ENCODE measurements around the gene SDF2L1.

The SDF2L1 gene

DNA sequence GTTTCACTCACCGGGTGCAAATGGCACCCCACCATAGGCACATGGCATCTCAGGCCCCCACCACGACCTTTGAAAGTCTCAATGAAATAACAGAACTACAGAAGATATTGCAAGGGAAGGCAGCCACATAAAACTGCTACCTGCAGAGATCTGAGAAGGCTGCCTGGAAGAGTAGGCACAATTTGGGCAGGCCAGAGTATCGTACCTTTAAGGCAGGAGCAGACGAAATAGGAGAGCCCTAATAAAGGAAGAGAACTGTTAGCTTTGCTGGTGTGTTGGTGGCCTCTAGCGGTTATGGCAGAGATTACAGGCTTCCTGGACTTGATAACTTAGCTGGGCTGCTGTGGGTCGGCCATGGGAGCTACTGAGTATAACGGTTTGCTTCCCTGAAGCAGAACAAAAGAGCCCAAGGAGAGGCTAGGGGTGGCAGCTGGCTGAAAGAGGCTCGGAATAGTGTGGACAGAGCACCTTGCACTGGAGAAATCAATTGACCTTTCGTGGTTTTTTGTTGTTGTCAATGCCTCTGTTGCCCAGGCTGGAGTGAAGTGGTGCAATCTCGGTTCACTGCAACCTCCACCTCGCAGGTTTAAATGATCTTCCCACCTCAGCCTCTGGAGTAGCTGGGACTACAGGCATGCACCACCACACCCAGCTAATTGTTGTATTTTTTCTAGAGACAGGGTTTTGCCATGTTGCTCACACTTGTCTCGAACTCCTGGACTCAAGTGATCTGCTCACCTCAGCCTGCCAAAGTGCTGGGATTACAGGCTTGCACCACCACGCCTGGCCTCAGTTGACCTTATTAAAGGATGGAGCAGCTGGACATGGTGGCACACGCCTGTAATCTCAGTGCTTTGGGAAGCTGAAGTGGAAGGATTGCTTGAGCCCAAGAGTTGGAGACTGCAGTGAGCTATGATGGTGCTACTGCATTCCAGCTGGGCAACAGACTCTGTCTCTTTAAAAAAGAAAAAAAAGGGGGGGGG is 4.8 kb downstream of the SDF2L1 start:
- DNase-seq = peak; percentile 81
- Histone ChIP-seq H3K27me3 (replicated peaks) (no peaks in the 10 kb centered on the region), H3K4me3 (ENCODE audit: low read depth, low read length) (no peak overlapping the region)

DNA sequence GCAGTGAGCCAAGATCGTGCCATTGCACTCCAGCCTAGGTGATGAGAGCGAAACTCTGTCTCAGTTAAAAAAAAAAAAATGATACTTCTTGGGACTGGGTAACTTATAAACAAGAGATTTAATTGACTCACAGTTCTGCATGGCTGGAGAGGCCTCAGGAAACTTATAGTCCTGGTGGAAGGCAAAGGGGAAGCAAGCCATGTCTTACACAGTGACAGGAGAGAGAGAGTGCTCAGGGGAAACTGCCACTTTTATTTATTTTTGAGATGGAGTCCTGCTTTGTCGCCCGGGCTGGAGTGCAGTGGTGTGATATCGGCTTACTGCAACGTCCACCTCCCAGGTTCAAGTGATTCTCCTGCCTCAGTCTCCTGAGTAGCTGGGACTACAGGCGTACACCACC is 8.2 kb downstream of the SDF2L1 start:
- in situ Hi-C loops (cut with HindIII; ENCODE audit: low pct_ligation_motif_present, low sequenced_read_pairs) = no loop called here
- no peak for DNase-seq
- Histone ChIP-seq H3K27ac (no peak overlapping the region), H3K4me3 (ENCODE audit: low read depth, low read length) (no peak overlapping the region), H3K27me3 (replicated peaks) (no peaks in the 10 kb centered on the region), H3K36me3 (replicated peaks) (peaks cover 25% of the 10 kb centered on the region)
- TF ChIP-seq, protein P1, sequence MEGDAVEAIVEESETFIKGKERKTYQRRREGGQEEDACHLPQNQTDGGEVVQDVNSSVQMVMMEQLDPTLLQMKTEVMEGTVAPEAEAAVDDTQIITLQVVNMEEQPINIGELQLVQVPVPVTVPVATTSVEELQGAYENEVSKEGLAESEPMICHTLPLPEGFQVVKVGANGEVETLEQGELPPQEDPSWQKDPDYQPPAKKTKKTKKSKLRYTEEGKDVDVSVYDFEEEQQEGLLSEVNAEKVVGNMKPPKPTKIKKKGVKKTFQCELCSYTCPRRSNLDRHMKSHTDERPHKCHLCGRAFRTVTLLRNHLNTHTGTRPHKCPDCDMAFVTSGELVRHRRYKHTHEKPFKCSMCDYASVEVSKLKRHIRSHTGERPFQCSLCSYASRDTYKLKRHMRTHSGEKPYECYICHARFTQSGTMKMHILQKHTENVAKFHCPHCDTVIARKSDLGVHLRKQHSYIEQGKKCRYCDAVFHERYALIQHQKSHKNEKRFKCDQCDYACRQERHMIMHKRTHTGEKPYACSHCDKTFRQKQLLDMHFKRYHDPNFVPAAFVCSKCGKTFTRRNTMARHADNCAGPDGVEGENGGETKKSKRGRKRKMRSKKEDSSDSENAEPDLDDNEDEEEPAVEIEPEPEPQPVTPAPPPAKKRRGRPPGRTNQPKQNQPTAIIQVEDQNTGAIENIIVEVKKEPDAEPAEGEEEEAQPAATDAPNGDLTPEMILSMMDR (IDR thresholded peaks at IDR 0.05; ENCODE audit: low read depth, low read length, missing control alignments) = no peak

More for the DNA sequence above, 4.8 kb downstream of the SDF2L1 start:
- TF ChIP-seq, protein P1 (IDR thresholded peaks at IDR 0.05; ENCODE audit: low read depth, low read length, missing control alignments) = peak; percentile 90
- H3K36me3 ChIP-seq (replicated peaks) = peaks cover 23% of the 10 kb centered on the region
- in situ Hi-C loops (cut with HindIII; ENCODE audit: low pct_ligation_motif_present, low sequenced_read_pairs) = no loop called here
- no peak overlapping the region for H3K27ac ChIP-seq

DNA sequence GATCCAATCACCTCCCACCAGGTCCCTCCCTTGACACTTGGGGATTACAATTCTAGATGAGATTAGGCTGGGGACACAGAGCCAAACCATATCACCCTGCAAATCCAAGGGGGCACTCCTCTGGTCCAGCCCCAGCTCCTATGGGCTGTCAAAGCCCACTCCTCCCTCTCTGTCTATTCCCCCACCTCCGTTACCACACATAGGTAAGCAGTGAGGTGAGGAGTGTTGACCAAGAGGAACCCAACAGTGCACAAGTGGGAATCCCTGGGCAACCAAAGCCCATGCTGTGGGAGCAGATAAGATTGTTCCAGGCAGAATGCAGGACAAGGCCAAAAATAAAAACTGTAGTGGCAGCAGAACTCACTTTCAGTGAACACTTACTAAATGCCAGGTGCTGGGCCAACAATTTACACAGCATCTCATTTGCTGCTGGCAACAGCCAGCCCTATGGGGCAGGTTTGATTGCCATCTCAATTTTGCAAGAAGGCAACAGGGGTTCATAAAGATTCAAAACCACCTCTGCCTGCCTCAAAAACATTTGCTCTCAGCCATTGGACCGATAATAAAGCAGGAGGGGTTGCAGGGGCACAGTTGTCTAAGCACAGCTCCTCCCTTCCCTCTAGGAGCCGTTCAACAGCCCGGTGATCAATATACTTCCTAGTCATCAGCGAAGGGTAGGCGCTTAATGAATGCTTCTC is 8.9 kb downstream of the SDF2L1 start:
- Histone ChIP-seq H3K27me3 (replicated peaks) (no peaks in the 10 kb centered on the region), H3K27ac (no peak overlapping the region), H3K36me3 (replicated peaks) (peaks cover 25% of the 10 kb centered on the region), H3K4me3 (ENCODE audit: low read depth, low read length) (peak overlapping the region; percentile 80)
- no peak for DNase-seq
- in situ Hi-C loops (cut with HindIII; ENCODE audit: low pct_ligation_motif_present, low sequenced_read_pairs) = no loop called here
- TF ChIP-seq, protein P1 (IDR thresholded peaks at IDR 0.05; ENCODE audit: low read depth, low read length, missing control alignments) = no peak

DNA sequence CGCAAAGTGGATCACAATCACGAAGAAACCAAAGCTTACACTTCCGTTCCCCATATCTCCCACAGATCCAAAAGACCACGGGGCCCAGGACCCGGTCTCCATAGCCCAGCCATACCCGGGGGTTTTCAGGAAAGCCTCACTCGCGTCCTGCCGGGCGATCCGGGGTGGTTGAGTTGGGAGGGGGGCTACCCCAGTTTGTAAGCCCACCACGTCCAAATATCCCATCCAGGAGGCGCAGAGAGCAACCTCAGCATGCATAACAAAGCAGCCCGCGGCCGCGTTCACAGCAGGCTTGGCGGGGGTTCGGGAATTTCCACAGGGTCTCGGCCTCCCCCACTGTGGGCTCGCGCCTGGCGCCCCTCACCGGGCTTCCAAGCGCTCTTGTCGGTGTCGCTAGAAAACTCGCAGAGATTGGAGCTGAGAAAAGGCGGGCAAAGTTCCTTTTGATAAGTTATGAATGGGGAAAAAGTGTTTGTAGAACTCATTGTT is 9.5 kb downstream of the SDF2L1 start:
- DNase-seq = no peak
- peak overlapping the region; percentile 53 for H3K27ac ChIP-seq
- H3K27me3 ChIP-seq (replicated peaks) = no peaks in the 10 kb centered on the region
- TF ChIP-seq, protein P1 (IDR thresholded peaks at IDR 0.05; ENCODE audit: low read depth, low read length, missing control alignments) = no peak
- peaks cover 20% of the 10 kb centered on the region for H3K36me3 ChIP-seq (replicated peaks)
- in situ Hi-C loops (cut with HindIII; ENCODE audit: low pct_ligation_motif_present, low sequenced_read_pairs) = no loop called here
- peak overlapping the region; percentile 80 for H3K4me3 ChIP-seq (ENCODE audit: low read depth, low read length)

DNA sequence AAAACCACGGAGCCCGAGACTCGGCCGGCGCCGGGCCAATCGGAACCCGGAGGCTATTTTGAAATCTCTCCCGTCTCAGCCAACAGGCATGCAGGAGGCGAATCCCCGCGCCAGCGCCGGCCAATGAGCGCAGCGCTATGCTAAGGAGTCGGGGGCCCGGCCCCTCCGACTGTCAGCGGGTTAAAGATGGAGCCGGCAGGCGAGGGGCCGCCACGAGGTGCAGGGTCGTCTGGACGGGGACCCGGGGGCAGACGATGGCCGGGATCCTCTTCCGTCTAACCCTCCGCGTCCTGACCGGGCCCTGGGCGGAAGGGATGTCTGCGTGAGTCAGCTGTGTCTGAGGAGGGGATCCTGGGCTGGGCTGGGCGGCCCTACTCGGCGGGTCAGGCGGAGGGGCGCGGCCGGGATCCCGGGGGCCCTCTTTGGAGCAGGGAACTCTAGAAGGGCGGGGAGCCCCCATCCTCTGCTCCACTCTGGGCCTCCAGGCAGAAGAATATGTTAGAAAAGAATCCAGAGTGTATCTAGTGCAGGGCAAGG is 10.0 kb downstream of the SDF2L1 start:
- Histone ChIP-seq H3K27me3 (replicated peaks) (no peaks in the 10 kb centered on the region), H3K27ac (peak overlapping the region; percentile 53), H3K36me3 (replicated peaks) (peaks cover 16% of the 10 kb centered on the region), H3K4me3 (ENCODE audit: low read depth, low read length) (peak overlapping the region; percentile 80)
- in situ Hi-C loops (cut with HindIII; ENCODE audit: low pct_ligation_motif_present, low sequenced_read_pairs) = no loop called here
- TF ChIP-seq, protein P1 (IDR thresholded peaks at IDR 0.05; ENCODE audit: low read depth, low read length, missing control alignments) = no peak
- peak; percentile 86 for DNase-seq

All from brain microvascular endothelial cell (primary cell).